GM18907 (cell line): ENCODE results near the gene MARCHF6.

Experiments used
- ATAC-seq: cut with Tn5 transposase; IDR thresholded peaks from one replicate; pipeline ENCODE4 v1.9.1; 2021; ENCODE audit warnings: mild to moderate bottlenecking, moderate library complexity; ENCODE audit not compliant: unreplicated experiment

MARCHF6 gene

GRCh38 chr5:10321882-10322281 lies 31.6 kb upstream of the MARCHF6 start:
- no peak for ATAC-seq

DNA sequence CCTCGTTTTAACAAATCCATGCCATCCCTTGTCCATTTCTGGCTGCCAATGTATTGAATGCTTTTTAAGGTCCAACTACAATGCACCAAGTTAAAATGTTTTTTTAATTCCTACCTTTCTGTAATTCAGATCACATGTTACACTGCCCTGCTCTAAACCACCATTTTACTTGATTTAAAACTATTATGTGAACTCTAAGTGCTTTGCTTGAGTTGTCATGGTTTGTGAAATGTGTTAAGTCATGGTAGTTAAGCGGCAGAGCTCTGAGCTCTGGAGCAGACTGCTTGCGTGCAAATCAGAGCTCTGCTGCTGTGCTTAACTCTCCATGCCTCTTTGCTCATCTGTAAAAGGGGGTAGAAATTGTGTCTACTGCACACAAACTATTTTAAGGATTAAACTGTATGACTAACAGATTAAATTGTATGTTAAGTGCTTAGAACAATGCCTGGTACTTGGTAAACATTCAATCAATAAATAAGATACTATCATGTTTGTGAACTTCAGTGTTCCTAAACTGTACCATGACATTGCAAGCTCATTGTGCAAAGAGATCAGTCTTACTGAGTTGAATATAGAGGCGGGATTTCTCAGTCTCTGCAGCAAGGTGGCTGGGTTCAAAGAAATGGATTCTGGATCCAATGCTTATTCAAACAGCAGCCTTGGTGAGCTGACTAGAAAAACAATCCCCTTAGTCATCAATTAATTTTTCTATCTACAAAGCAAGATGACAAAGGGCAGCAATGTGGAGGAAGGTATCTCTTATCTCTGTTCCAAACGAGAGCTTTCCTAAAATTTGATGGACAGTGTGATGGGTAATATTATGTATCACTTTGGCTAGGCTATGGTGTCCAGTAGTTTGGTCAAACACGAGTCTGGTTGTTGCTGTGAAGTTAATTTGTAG lies 29.7 kb upstream of the MARCHF6 start:
- ATAC-seq, result no peak

DNA sequence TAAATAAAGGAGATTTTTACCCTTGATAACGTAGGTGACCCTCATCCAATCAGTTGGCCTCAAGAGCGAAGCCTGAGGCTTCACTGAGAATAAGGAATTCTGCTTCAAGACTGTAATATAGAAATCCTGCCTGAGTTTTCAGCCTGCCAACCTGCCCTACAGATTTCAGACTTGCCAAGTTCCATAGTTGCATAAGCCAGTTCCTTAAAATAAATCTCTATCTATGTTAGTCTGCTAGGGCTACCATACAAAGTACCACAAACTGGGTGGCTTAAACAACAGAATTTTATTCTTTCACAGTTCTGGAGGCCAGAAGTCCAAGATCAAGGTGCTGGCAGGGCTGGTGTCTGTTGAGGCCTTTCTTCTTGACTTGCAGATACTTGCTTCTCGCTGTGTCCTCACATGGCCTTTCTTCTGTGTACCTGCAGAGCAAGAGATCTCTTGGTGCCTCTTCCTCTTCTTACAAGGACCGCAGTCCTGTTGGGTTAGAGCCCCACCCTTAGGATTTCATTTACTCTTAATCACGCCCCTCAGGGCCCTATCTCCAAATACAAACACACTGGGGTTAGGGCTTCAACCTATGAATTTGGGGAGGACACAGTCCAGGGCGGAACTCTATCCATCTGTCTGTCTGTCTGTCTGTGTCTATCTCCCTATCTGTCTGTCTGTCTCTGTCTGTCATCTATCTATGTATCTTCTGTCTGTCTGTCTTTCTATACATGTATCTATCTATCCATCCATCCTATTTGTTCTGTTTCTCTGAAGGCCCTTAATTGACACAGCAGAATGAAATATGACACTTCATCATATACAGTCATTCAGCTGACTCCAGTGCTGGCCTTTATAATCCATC lies 28.8 kb upstream of the MARCHF6 start:
- ATAC-seq, result no peak

DNA sequence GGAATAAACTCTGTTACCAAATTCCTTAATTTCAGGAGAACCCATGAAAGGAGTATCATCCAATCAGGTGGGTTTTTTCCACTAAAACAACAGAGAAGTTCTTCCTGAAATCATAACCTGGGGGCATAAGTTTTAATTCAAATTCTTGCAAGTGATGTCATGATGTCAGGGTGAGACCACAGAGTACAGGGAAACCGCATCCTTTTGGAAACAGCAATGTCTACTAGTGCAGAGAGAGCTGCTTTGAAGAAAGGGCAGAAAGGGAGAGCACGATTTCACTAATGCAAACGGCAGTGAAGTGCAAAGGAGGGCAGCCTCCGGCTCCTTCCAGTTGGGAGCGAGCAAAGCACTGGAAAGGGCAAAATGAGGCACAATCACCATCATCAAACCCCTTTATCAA lies 25.2 kb upstream of the MARCHF6 start:
- ATAC-seq, result no peak

DNA sequence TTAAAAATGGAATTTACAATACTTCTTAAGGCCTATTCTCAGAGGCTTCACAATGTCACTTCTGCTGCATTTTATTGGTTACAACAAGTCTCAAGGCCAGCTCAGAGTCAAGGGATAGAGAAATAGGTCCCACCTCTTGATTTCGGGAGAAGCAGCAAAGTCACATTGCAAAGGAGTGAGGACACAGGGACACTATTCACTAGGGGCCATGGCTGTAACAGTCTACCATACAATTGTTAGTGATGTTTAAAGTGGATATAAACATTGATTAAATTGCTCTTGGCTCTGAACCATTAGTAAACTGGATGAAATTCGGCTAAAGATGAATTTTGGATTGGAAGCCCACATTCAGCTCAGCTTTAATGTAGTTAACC lies 24.1 kb upstream of the MARCHF6 start:
- no peak for ATAC-seq

DNA sequence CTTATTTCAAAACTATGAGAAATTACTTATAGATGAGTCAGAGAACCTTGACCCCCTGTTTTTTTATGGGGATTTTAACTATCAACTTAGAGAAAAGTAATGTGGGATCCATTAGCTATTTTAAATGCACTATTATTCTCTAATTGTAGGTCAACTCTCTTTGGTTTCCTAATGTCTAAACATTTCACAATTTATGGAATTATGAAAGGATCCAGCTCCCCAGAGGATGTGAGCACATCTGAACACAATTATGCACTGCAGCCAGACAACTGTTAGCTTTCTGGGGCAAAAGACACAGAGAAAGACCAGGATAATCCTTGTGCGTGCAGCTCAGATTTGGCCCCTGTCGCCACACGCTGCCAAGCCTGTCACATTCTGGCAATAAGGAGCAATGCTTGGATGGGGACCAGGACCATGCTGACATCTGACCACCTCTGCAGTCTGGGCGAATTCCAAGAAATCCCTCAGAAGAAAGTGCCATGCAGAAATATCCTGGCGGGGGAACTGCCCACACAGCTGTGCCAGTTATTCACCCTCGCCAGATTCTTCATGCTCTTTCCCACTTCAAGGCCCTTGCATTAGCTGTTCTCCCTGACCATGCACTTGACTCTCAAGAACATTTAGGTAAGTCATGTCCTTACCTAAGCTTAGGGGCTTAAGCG lies 23.5 kb upstream of the MARCHF6 start:
- ATAC-seq, result no peak

DNA sequence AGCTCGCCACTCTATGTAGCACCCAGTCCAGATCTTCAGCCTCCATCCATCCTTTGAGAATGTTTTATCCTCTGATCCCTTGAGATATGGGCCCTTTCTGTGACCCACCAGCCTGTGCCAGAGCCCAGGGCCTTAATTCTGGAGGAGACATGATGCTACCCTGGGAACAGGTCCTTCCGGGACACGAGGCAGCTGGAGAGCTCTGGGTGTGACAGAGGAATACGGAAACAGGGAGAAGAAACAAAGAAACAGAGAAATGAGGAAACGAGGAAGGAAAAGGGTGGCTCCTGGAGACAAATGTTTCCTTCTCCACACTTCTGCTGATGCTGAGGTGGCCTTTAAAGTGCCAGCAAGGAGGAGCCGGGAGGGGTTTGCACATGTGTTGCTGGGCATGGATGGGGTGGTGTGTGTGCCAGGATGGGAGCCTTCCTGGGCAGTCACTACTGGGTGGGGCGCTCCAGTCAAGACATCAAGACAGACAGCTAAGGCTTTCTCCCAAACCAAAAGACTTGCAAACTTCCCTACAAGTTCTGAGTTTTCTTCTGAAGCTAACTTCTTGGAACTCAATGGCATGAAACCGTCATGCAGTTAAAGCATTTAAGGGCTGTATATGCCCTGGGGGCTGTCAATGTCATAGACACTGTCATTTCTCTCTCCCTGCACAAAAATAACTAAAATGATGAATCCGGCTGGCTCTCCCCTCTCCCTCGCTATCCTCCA lies 22.8 kb upstream of the MARCHF6 start:
- ATAC-seq, result no peak

- no peak for ATAC-seq
Observed at GRCh38 chr5:10331341-10331796, 22.1 kb upstream of the MARCHF6 start.

DNA sequence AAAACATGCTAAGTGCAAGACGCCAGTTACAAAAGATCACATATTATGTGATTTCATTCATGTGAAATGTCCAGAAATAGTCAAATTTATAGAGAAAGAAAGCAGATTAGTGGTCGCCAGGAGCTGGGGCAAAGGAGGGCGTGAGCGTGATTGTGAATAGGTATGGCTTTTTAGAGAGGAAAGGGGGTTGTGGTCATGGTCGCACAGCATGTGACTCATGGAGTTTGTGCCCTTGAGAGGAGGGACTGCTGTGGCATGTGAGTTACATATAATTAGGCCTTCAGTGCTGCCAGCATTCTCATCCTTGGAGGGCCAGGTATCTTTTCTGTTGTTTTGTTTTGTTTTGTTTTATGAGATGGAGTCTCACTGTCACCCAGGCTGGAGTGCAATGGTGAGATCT lies 21.2 kb upstream of the MARCHF6 start:
- ATAC-seq, result no peak

DNA sequence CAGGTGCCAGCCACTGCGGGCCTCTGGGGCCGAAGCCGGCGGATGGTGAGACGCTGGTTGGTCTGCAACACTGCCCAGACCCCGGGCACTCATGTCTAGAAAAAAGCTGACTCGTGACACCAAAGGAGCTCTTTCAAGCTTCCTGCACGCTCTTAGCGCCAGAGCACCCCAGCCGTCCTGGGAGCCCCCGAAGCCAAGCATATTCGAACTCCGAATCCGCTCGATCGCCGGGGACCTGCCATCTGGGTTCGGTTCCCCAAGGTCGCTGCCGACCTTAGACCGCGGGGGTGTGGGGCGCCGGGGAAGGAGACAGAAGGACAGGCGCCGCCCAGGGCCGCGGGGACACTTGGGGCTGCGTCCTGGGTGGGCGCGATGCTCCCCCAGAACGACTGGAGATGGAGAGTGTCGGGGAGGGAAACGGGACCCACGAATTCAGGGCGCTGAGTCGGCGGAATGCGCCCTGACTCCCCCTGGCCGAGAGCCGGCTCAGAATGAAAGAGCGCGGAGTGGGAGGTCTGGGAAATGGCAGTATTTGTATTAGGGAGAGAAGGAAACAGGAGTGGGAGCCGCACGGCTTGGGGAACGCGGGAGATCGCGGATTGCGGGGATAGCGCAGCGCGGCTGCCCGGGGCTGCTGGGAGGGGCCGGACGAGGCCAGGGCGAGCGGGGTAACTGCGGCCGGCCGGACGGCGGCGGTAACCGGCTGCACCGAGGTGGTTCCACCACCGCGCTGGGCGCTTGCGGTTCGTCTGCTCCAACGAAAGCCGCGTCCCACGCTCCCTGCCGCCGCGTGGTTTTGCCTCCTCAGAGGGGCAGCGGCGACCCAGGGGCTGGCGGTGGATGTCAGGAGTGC lies 20.1 kb upstream of the MARCHF6 start:
- ATAC-seq, result peak; percentile 70

- ATAC-seq, result no peak
Observed at GRCh38 chr5:10334831-10335230, 18.7 kb upstream of the MARCHF6 start.

- no peak for ATAC-seq
Observed at GRCh38 chr5:10335711-10336470, 17.6 kb upstream of the MARCHF6 start.

DNA sequence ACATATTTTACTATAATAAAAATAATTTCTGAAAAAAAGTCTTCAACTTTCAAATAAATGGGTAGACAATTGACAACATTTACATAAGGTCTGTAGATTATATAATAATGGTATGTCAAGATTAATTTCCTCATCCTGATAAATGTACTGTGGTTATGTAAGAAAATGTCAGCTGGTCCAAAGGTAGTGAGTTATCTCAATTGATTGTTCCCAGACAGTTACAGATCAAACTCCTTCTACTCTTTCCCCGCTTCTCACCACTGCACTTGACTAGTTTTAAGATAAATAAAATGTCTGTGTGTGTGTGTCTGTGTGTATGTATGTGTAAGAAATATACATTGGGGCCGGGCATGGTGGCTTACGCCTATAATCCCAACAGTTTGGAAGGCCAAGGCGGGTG lies 16.4 kb upstream of the MARCHF6 start:
- no peak for ATAC-seq

GRCh38 chr5:10337986-10338385 lies 15.5 kb upstream of the MARCHF6 start:
- no peak for ATAC-seq

- no peak for ATAC-seq
Observed at GRCh38 chr5:10338686-10339057, 14.8 kb upstream of the MARCHF6 start.

DNA sequence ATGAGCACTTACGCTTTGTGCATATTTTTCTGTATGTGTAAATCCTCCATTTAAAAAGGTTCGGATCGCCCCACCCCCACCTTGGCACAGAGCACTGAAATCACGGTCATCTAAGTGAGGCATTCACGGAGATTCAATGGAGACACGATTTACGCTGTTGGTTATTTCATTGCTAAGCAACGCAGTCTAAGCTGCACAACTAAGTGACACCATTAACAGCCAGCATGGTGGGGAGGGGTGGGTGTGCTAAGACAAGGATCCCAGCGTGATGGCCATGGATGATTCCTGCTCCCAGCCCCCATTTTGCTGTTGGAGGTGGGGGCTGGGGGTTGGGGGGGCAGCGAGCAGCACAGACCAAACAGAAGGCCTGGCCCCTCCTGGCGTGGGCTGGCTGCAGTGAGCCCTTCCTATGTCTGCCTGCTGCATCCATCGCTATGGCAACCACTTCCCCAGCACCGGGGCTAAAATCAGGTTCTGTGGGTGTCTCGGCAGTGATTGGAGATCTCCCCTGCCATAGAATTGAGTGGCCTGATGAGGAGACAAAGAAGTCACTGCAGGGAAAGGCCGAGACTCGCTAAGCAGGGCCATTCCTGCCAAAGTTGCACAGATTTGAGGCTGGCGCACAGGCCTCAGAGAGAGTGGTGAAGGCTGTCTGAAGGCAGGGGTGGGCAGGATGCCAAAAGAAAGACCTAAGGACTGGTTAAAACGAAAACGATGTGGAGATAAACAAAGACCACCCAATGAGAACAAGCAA lies 14.3 kb upstream of the MARCHF6 start:
- no peak for ATAC-seq

DNA sequence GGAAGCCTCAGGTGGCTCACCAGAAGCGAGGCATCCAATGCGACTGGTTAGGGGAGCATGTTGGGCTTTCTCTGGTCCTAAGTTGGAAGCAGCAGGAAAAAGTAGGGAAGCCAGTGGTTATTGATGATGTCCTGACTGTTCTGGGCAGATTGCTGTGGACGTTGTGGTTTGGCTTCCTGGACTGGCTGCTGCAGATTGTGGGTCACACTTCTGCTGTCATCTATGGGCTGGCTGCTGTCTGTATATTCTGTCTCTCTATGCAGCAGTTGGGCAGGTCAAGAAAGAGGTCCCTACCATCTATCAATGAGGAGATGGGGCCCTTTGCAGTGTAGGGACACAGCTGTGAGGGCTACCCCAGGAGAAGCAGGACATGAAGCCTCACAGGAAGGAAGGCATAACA lies 13.5 kb upstream of the MARCHF6 start:
- ATAC-seq, result no peak

- ATAC-seq, result no peak
Observed at GRCh38 chr5:10343486-10343885, 10.0 kb upstream of the MARCHF6 start.
